ENCODE data around the gene MRPL2. TPM values are rescaled to one million over a fixed set of nuclear protein-coding genes. Genes with fewer than 3 reads are reported as not detected.
A peak's percentile ranks its signal among the peaks of the same experiment; 100 is the strongest.

The MRPL2 gene
- total RNA-seq, 2 experiments from 2014 or later = 42.8 to 48.0 TPM

- no peaks in the 10 kb centered on the region for H3K27me3 Mint-ChIP-seq
- Histone ChIP-seq H3K4me3 (ENCODE audit: low read length) (peak within 1 kb of the TSS; percentile 84), H3K9me3 (ENCODE audit: control insufficient read depth in 1 of 2, insufficient read depth in 1 of 2, low read length in 2 of 2) (no peaks in the 10 kb centered on the region), H3K4me1 (ENCODE audit: insufficient read depth, low read length) (peaks cover 52% of the 10 kb centered on the region), H3K27me3 (ENCODE audit: control insufficient read depth in 1 of 2, insufficient read depth in 2 of 2, low read length in 2 of 2) (no peaks in the 10 kb centered on the region), H3K36me3 (ENCODE audit: insufficient read depth, low read length) (peaks cover 54% of the 10 kb centered on the region), H3K27ac (ENCODE audit: low read depth in 1 of 2, low read length in 2 of 2) (peak within 1 kb of the TSS; percentile 57 to 62)
- no peaks in the 10 kb centered on the region for H3K9me3 Mint-ChIP-seq
- POLR2A ChIA-PET = interaction anchor here (0.6 to 3.5 kb wide), 12 partner anchors 7 to 275 kb away, joined by 3 to 25 read pairs (median 6); partner anchors contain the start of genes CNPY3, CUL7, KLC4 and KLHDC3
- ATAC-seq (ENCODE audit: poor library complexity) (peak; percentile 73), DNase-seq (peak; percentile 33 to 80 (median 63))
- H3K4me3 Mint-ChIP-seq = peak within 1 kb of the TSS; percentile 98
- intact Hi-C loops (cut with DNase I, micrococcal nuclease) = no loop called here
- H3K4me1 Mint-ChIP-seq (ENCODE audit: low read depth) = peaks cover 38% of the 10 kb centered on the region
- TF ChIP-seq, protein P1, sequence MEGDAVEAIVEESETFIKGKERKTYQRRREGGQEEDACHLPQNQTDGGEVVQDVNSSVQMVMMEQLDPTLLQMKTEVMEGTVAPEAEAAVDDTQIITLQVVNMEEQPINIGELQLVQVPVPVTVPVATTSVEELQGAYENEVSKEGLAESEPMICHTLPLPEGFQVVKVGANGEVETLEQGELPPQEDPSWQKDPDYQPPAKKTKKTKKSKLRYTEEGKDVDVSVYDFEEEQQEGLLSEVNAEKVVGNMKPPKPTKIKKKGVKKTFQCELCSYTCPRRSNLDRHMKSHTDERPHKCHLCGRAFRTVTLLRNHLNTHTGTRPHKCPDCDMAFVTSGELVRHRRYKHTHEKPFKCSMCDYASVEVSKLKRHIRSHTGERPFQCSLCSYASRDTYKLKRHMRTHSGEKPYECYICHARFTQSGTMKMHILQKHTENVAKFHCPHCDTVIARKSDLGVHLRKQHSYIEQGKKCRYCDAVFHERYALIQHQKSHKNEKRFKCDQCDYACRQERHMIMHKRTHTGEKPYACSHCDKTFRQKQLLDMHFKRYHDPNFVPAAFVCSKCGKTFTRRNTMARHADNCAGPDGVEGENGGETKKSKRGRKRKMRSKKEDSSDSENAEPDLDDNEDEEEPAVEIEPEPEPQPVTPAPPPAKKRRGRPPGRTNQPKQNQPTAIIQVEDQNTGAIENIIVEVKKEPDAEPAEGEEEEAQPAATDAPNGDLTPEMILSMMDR (IDR thresholded peaks at IDR 0.05) = no peak
- CTCF ChIA-PET = interaction anchor here (1.6 to 1.9 kb wide), 2 partner anchors 32 to 120 kb away, joined by 3 to 4 read pairs; partner anchors contain the start of gene CUL7
- H3K27ac Mint-ChIP-seq = peak within 1 kb of the TSS; percentile 83
- peaks cover 68% of the 10 kb centered on the region for H3K36me3 Mint-ChIP-seq (ENCODE audit: low read depth)
Measured at GRCh38 chr6:43021270-43022047, 37.8 kb downstream of the MRPL2 start, which contains the start of gene RRP36. Gene RRP36, plus strand, starts transcription at chr6:43021623. Its CDS starts 32 bp downstream, at chr6:43021655.

GRCh38 chr6:43020847-43021246 lies 38.4 kb downstream of the MRPL2 start:
- ATAC-seq (ENCODE audit: poor library complexity) = no peak
- ChIA-PET CTCF (interaction anchor here (1.6 to 1.9 kb wide), 2 partner anchors 33 to 120 kb away, joined by 3 to 4 read pairs; partner anchors contain the start of gene CUL7), POLR2A (interaction anchor here (0.6 to 3.5 kb wide), 11 partner anchors 12 to 275 kb away, joined by 3 to 25 read pairs (median 6); partner anchors contain the start of genes CNPY3, CUL7, KLC4 and MRPL2)
- Mint-ChIP-seq H3K9me3 (no peaks in the 10 kb centered on the region), H3K4me1 (ENCODE audit: low read depth) (peaks cover 44% of the 10 kb centered on the region), H3K27ac (peak overlapping the region; percentile 83), H3K4me3 (peak overlapping the region; percentile 98), H3K36me3 (ENCODE audit: low read depth) (peaks cover 64% of the 10 kb centered on the region), H3K27me3 (no peaks in the 10 kb centered on the region)
- Histone ChIP-seq H3K4me3 (ENCODE audit: low read length) (peak overlapping the region; percentile 84), H3K4me1 (ENCODE audit: insufficient read depth, low read length) (peaks cover 59% of the 10 kb centered on the region), H3K27ac (ENCODE audit: low read depth in 1 of 2, low read length in 2 of 2) (peak overlapping the region; percentile 57 to 62), H3K9me3 (ENCODE audit: control insufficient read depth in 1 of 2, insufficient read depth in 1 of 2, low read length in 2 of 2) (no peaks in the 10 kb centered on the region), H3K36me3 (ENCODE audit: insufficient read depth, low read length) (peaks cover 53% of the 10 kb centered on the region), H3K27me3 (ENCODE audit: control insufficient read depth in 1 of 2, insufficient read depth in 2 of 2, low read length in 2 of 2) (no peaks in the 10 kb centered on the region)
- TF ChIP-seq, protein P1 (IDR thresholded peaks at IDR 0.05) = no peak
- intact Hi-C loops (cut with DNase I, micrococcal nuclease) = no loop called here
- peak in 1 of 14 experiments; percentile 20 for DNase-seq

DNA sequence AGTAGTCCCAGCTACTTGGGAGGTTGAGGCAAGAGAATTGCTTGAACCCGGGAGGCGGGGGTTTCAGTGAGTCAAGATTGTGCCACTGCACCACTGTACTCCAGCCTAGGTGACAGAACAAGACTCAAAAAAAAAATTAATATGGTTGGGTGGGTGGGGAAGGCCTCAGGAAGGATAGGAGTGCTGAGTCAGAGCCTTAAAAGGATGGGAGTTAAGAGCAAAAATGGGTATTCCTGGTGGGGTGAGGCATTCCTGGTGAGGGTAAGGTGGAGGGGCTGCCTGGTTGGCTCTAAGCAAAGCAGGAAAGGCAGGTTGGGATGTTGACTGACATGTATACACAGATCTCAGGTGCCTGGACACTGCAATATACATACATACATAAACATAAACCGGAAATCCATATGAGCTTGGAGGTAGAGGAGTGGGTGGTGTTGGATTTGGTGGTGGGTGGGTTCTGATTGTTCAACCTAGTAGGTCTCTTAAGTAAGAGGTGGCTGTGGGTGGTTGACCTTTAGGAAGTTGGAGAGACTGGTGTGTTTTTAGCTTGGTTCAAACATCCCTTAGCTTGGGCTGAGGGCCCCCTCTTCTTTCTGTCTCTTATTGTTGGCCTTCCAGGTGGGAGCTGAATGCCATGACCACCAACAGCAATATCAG lies 39.1 kb downstream of the MRPL2 start:
- Histone ChIP-seq H3K27me3 (ENCODE audit: control insufficient read depth in 1 of 2, insufficient read depth in 2 of 2, low read length in 2 of 2) (no peaks in the 10 kb centered on the region), H3K9me3 (ENCODE audit: control insufficient read depth in 1 of 2, insufficient read depth in 1 of 2, low read length in 2 of 2) (no peaks in the 10 kb centered on the region), H3K4me1 (ENCODE audit: insufficient read depth, low read length) (peaks cover 65% of the 10 kb centered on the region), H3K4me3 (ENCODE audit: low read length) (no peak overlapping the region), H3K27ac (ENCODE audit: low read depth in 1 of 2, low read length in 2 of 2) (peak overlapping the region in 1 of 2 donors; percentile 62), H3K36me3 (ENCODE audit: insufficient read depth, low read length) (peaks cover 48% of the 10 kb centered on the region)
- no peaks in the 10 kb centered on the region for H3K9me3 Mint-ChIP-seq
- H3K4me1 Mint-ChIP-seq (ENCODE audit: low read depth) = peaks cover 46% of the 10 kb centered on the region
- no peak for DNase-seq
- peak overlapping the region; percentile 26 for H3K27ac Mint-ChIP-seq
- no peaks in the 10 kb centered on the region for H3K27me3 Mint-ChIP-seq
- ChIA-PET CTCF (interaction anchor here (1.6 kb wide), 1 partner anchor 119 kb away, joined by 3 read pairs; no protein-coding TSS in a partner anchor), POLR2A (interaction anchor here (1.0 to 3.5 kb wide), 6 partner anchors 33 to 154 kb away, joined by 3 to 25 read pairs (median 20); partner anchors contain the start of genes CNPY3, CUL7, KLC4 and MRPL2)
- intact Hi-C loops (cut with DNase I, micrococcal nuclease) = no loop called here
- TF ChIP-seq, protein P1 (IDR thresholded peaks at IDR 0.05) = no peak
- H3K4me3 Mint-ChIP-seq = peak overlapping the region; percentile 86
- H3K36me3 Mint-ChIP-seq (ENCODE audit: low read depth) = peaks cover 60% of the 10 kb centered on the region
- no peak for ATAC-seq (ENCODE audit: poor library complexity)

All from CD4-positive, alpha-beta T cell (primary cell).